Ishikawa (cell line): ENCODE results near the gene SHD.

ENCODE experiments used
- CEBPB ChIP-seq: IDR thresholded peaks from 2 replicates; pipeline ENCODE4 v1.6.1; 2012
- CREB1 ChIP-seq: IDR thresholded peaks from 2 replicates; pipeline ENCODE4 v1.6.1; 2012; ENCODE audit warnings: low read depth
- EGR1 ChIP-seq: IDR thresholded peaks from 2 replicates; pipeline ENCODE4 v1.6.1; 2012
- EP300 ChIP-seq: IDR thresholded peaks from 2 replicates; pipeline ENCODE4 v1.6.1; 2012; ENCODE audit warnings: borderline replicate concordance
- FOXM1 ChIP-seq: IDR thresholded peaks from 2 replicates; pipeline ENCODE4 v1.6.1; 2012; ENCODE audit warnings: low read depth, borderline replicate concordance
- NFIC ChIP-seq: IDR thresholded peaks from 2 replicates; pipeline ENCODE4 v1.6.1; 2012
- RAD21 ChIP-seq: IDR thresholded peaks from 2 replicates; pipeline ENCODE4 v1.6.1; 2012; ENCODE audit warnings: low read depth
- TAF1 ChIP-seq: IDR thresholded peaks from 2 replicates; pipeline ENCODE4 v1.6.1; 2012; ENCODE audit warnings: low read depth, mild to moderate bottlenecking
- TCF12 ChIP-seq: IDR thresholded peaks from 2 replicates; pipeline ENCODE4 v1.6.1; 2012; ENCODE audit warnings: low read depth
- TEAD4 ChIP-seq: IDR thresholded peaks from 2 replicates; pipeline ENCODE4 v1.6.1; 2012
- USF1 ChIP-seq: IDR thresholded peaks from 2 replicates; pipeline ENCODE4 v1.6.1; 2012
- YY1 ChIP-seq: IDR thresholded peaks from 2 replicates; pipeline ENCODE4 v1.6.1; 2012; ENCODE audit warnings: low read depth
- ZBTB7A ChIP-seq: IDR thresholded peaks from 2 replicates; pipeline ENCODE4 v1.6.1; 2012; ENCODE audit warnings: low read depth
- TF ChIP-seq, protein P1 (sequence below): IDR thresholded peaks from 2 replicates; pipeline ENCODE4 v1.6.1; 2012; ENCODE audit warnings: low read depth, mild to moderate bottlenecking
- TF ChIP-seq, protein P2 (sequence below): IDR thresholded peaks from 2 replicates; pipeline ENCODE4 v1.6.1; 2012

SHD gene

GRCh38 chr19:4329858-4330257, 50.8 kb downstream of the SHD start:
- TF ChIP-seq FOXM1 (no peak), USF1 (no peak), EGR1 (no peak), CEBPB (no peak), TAF1 (no peak), CREB1 (no peak), EP300 (no peak), NFIC (no peak), ZBTB7A (no peak), YY1 (no peak), TEAD4 (no peak), RAD21 (no peak), TCF12 (no peak)
- TF ChIP-seq, protein P1, sequence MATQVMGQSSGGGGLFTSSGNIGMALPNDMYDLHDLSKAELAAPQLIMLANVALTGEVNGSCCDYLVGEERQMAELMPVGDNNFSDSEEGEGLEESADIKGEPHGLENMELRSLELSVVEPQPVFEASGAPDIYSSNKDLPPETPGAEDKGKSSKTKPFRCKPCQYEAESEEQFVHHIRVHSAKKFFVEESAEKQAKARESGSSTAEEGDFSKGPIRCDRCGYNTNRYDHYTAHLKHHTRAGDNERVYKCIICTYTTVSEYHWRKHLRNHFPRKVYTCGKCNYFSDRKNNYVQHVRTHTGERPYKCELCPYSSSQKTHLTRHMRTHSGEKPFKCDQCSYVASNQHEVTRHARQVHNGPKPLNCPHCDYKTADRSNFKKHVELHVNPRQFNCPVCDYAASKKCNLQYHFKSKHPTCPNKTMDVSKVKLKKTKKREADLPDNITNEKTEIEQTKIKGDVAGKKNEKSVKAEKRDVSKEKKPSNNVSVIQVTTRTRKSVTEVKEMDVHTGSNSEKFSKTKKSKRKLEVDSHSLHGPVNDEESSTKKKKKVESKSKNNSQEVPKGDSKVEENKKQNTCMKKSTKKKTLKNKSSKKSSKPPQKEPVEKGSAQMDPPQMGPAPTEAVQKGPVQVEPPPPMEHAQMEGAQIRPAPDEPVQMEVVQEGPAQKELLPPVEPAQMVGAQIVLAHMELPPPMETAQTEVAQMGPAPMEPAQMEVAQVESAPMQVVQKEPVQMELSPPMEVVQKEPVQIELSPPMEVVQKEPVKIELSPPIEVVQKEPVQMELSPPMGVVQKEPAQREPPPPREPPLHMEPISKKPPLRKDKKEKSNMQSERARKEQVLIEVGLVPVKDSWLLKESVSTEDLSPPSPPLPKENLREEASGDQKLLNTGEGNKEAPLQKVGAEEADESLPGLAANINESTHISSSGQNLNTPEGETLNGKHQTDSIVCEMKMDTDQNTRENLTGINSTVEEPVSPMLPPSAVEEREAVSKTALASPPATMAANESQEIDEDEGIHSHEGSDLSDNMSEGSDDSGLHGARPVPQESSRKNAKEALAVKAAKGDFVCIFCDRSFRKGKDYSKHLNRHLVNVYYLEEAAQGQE, result no peak
- TF ChIP-seq, protein P2, sequence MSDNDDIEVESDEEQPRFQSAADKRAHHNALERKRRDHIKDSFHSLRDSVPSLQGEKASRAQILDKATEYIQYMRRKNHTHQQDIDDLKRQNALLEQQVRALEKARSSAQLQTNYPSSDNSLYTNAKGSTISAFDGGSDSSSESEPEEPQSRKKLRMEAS, result no peak

DNA sequence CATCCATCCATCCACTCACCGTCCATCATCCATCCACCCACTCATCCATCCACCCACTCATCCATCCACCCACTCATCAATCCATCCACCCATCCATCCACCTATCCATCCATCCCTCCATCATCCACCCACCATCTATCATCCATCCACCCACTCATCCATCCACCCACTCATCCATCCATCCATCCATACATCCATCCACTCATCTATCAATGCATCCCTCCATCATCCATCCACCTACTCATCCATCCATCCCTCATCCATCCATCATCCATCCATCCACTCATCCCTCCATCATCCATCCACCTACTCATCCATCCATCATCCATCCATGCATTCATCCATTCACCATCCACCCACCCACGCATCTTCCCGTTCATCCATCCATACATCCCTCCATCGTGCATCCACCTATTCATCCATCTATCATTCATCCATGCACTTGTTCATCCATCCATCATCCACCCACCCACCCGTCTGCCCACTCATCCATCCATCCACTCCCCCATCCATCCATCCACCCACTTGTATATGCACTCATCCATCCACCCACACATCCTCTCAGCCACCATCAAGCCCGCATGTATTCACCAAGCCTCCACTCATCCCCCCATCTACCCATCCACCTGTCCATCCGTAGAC, 56.0 kb downstream of the SHD start:
- TF ChIP-seq CEBPB (no peak), USF1 (no peak), YY1 (no peak), ZBTB7A (no peak), FOXM1 (no peak), EP300 (no peak), TEAD4 (no peak), RAD21 (no peak), NFIC (no peak), TCF12 (no peak)
- TF ChIP-seq, protein P1, result no peak
- TF ChIP-seq, protein P2, result no peak

GRCh38 chr19:4337906-4338440, 58.9 kb downstream of the SHD start:
- no peak for TF ChIP-seq EP300
- no peak for TF ChIP-seq FOXM1
- no peak for TF ChIP-seq ZBTB7A

DNA sequence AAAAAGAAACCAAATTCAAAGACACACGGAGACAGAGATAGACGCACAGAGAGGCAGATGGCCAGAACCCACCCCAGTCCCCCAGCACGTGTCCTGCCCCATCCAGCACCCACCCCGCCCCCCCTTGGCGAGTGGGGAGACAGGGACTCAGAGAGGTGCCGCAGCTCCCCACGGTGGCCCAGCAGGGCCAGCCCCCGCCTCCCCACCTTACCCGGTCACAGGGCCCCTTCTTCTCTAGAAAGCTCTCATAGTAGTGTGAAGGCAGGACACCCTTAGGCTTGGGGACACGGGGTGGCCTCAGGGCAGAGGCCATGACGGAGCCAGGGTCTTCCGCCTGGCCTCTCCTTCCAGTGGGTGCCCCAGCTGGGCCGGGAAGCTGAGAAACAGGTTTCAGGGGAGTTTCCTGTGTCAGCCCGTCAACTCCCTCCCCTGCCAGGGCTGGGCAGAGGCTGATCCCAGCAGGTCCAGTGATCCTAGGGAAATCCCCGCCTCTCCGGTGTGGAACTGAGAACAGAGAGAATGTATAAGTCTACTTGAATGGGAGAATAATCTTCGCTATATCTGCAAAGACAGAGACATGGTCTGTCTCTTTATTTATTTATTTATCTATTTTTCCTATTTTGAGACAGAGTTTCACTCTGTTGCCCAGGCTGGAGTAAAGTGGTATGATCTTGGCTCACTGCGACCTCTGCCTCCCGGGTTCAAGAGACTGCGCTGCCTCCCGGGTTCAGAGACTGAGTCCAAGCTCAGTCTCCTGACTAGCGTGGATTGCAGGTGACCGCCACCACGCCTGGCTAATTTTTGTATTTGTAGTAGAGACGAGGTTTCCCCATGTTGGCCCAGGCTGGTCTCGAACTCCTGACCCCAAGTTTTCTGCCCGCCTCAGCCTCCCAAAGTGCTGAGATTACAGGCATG, 59.6 kb downstream of the SHD start, which contains the start of gene STAP2:
Gene STAP2 (minus strand): TSS at position 387 of the 915 bp plus-strand sequence. CDS start 74 bp downstream, at position 313.
- TF ChIP-seq EGR1 (no peak), YY1 (0 out of 2 replicates have a peak, but pooled peaks have one; percentile 9), ZBTB7A (peak; percentile 72; the same call in 1 of the 2 replicates)
